ENCODE data around the gene STXBP6. TPM values are rescaled to one million over a fixed set of nuclear protein-coding genes. Genes with fewer than 3 reads are reported as not detected.

Gene STXBP6
- total RNA-seq, 1 experiment from 2014 or later: 34.3 TPM

- in situ Hi-C loops (cut with HindIII; ENCODE audit: low pct_unique_long_range_greater_than_20kb, low sequenced_read_pairs): no loop called here
- no peak for DNase-seq (ENCODE audit: low read depth, low spot score)
Measured at GRCh38 chr14:24873551-24873950, 176.4 kb downstream of the STXBP6 start.

- in situ Hi-C loops (cut with HindIII; ENCODE audit: low pct_unique_long_range_greater_than_20kb, low sequenced_read_pairs): no loop called here
- DNase-seq (ENCODE audit: low read depth, low spot score): no peak
Measured at GRCh38 chr14:24870949-24871701, 178.8 kb downstream of the STXBP6 start.

- in situ Hi-C loops (cut with HindIII; ENCODE audit: low pct_unique_long_range_greater_than_20kb, low sequenced_read_pairs): no loop called here
- DNase-seq (ENCODE audit: low read depth, low spot score): no peak
Measured at GRCh38 chr14:24868389-24868788, 181.6 kb downstream of the STXBP6 start.

GRCh38 chr14:24866067-24866639 lies 183.8 kb downstream of the STXBP6 start:
- DNase-seq (ENCODE audit: low read depth, low spot score): no peak
- in situ Hi-C loops (cut with HindIII; ENCODE audit: low pct_unique_long_range_greater_than_20kb, low sequenced_read_pairs): no loop called here

- in situ Hi-C loops (cut with HindIII; ENCODE audit: low pct_unique_long_range_greater_than_20kb, low sequenced_read_pairs): no loop called here
- no peak for DNase-seq (ENCODE audit: low read depth, low spot score)
Measured at GRCh38 chr14:24863968-24864684, 185.8 kb downstream of the STXBP6 start.

GRCh38 chr14:24861083-24861630 lies 188.8 kb downstream of the STXBP6 start:
- in situ Hi-C loops (cut with HindIII; ENCODE audit: low pct_unique_long_range_greater_than_20kb, low sequenced_read_pairs): no loop called here
- DNase-seq (ENCODE audit: low read depth, low spot score): no peak

GRCh38 chr14:24859559-24859958 lies 190.4 kb downstream of the STXBP6 start:
- no peak for DNase-seq (ENCODE audit: low read depth, low spot score)
- in situ Hi-C loops (cut with HindIII; ENCODE audit: low pct_unique_long_range_greater_than_20kb, low sequenced_read_pairs): no loop called here

GRCh38 chr14:24858684-24859083 lies 191.3 kb downstream of the STXBP6 start:
- no peak for DNase-seq (ENCODE audit: low read depth, low spot score)
- in situ Hi-C loops (cut with HindIII; ENCODE audit: low pct_unique_long_range_greater_than_20kb, low sequenced_read_pairs): no loop called here

- in situ Hi-C loops (cut with HindIII; ENCODE audit: low pct_unique_long_range_greater_than_20kb, low sequenced_read_pairs): no loop called here
- no peak for DNase-seq (ENCODE audit: low read depth, low spot score)
Measured at GRCh38 chr14:24858052-24858451, 191.9 kb downstream of the STXBP6 start.

GRCh38 chr14:24857277-24857676 lies 192.7 kb downstream of the STXBP6 start:
- in situ Hi-C loops (cut with HindIII; ENCODE audit: low pct_unique_long_range_greater_than_20kb, low sequenced_read_pairs): no loop called here
- no peak for DNase-seq (ENCODE audit: low read depth, low spot score)

- DNase-seq (ENCODE audit: low read depth, low spot score): no peak
- in situ Hi-C loops (cut with HindIII; ENCODE audit: low pct_unique_long_range_greater_than_20kb, low sequenced_read_pairs): no loop called here
Measured at GRCh38 chr14:24853446-24853845, 196.5 kb downstream of the STXBP6 start.

GRCh38 chr14:24852312-24853060 lies 197.5 kb downstream of the STXBP6 start:
- in situ Hi-C loops (cut with HindIII; ENCODE audit: low pct_unique_long_range_greater_than_20kb, low sequenced_read_pairs): no loop called here
- peak; percentile 52 for DNase-seq (ENCODE audit: low read depth, low spot score)

GRCh38 chr14:24851837-24852236 lies 198.1 kb downstream of the STXBP6 start:
- in situ Hi-C loops (cut with HindIII; ENCODE audit: low pct_unique_long_range_greater_than_20kb, low sequenced_read_pairs): no loop called here

GRCh38 chr14:24851406-24851805 lies 198.5 kb downstream of the STXBP6 start:
- no peak for DNase-seq (ENCODE audit: low read depth, low spot score)
- in situ Hi-C loops (cut with HindIII; ENCODE audit: low pct_unique_long_range_greater_than_20kb, low sequenced_read_pairs): no loop called here

More at GRCh38 chr14:24851837-24852236, 198.1 kb downstream of the STXBP6 start:
- DNase-seq (ENCODE audit: low read depth, low spot score): no peak

- in situ Hi-C loops (cut with HindIII; ENCODE audit: low pct_unique_long_range_greater_than_20kb, low sequenced_read_pairs): no loop called here
- no peak for DNase-seq (ENCODE audit: low read depth, low spot score)
Measured at GRCh38 chr14:24850072-24850471, 199.9 kb downstream of the STXBP6 start.

- no peak for DNase-seq (ENCODE audit: low read depth, low spot score)
- in situ Hi-C loops (cut with HindIII; ENCODE audit: low pct_unique_long_range_greater_than_20kb, low sequenced_read_pairs): no loop called here
Measured at GRCh38 chr14:24849471-24849870, 200.5 kb downstream of the STXBP6 start.

GRCh38 chr14:24848102-24848790 lies 201.7 kb downstream of the STXBP6 start:
- in situ Hi-C loops (cut with HindIII; ENCODE audit: low pct_unique_long_range_greater_than_20kb, low sequenced_read_pairs): no loop called here
- no peak for DNase-seq (ENCODE audit: low read depth, low spot score)

Data from SK-MEL-5 (cell line).